Vagina (tissue), 2 donors: Measurements from ENCODE around the gene ERG. TPM values are rescaled to one million over a fixed set of nuclear protein-coding genes. Genes with fewer than 3 reads are reported as not detected.

ENCODE experiments used
- DNase-seq, 2 donors: peaks; one replicate each; pipeline ENCODE4 v3.0.0-alpha.2; 2017; ENCODE audit errors: extremely low spot score in 2 of 2
- H3K27ac ChIP-seq: fragments of 200-600 bp; sonication (generic); one replicate; pipeline ENCODE4 v1.5.1; 2019
- H3K27me3 ChIP-seq: fragments of 200-600 bp; sonication (generic); one replicate; pipeline ENCODE4 v1.5.1; 2019
- H3K36me3 ChIP-seq, 2 donors: fragments of 200-600 bp; sonication (generic); one replicate each; pipeline ENCODE4 v1.5.1; 2017 to 2019
- H3K4me1 ChIP-seq: fragments of 200-600 bp; sonication (generic); one replicate; pipeline ENCODE4 v1.5.1; 2019
- H3K4me3 ChIP-seq, 2 donors: fragments of 200-600 bp; sonication (generic); 1 replicate in 1 of 2; 2 replicates in 1 of 2; pipeline ENCODE4 v1.5.1; 2016 to 2019
- H3K9me3 ChIP-seq: fragments of 200-600 bp; sonication (generic); one replicate; pipeline ENCODE4 v1.5.1; 2019
- CTCF ChIP-seq, 3 experiments: fragments of 450-650 bp in 2 of 3; fragments of 200-600 bp in 1 of 3; sonication (generic) in 1 of 3; IDR thresholded peaks; one replicate each; pipeline ENCODE4 v1.5.1; 2017 to 2019; ENCODE audit warnings: antibody characterized with exemption in 3 of 3, mild to moderate bottlenecking in 2 of 3, moderate library complexity in 2 of 3
- POLR2A ChIP-seq, 2 donors: fragments of 450-650 bp; IDR thresholded peaks; one replicate each; pipeline ENCODE4 v1.6.1; 2017; ENCODE audit warnings: antibody characterized with exemption in 2 of 2, mild to moderate bottlenecking in 2 of 2, moderate library complexity in 2 of 2
- POLR2AphosphoS5 ChIP-seq, 2 donors: sonication (generic); formaldehyde crosslinking; IDR thresholded peaks; one replicate each; pipeline ENCODE4 v1.9.0; 2017; ENCODE audit warnings: antibody characterized with exemption in 2 of 2, mild to moderate bottlenecking in 2 of 2, low read depth in 1 of 2; ENCODE audit not compliant: insufficient read depth in 1 of 2
- intact Hi-C: fragments of 100-400 bp; cut with DNase I; formaldehyde crosslinking; loops from one replicate; pipeline ENCODE4 v1.15.1; 2023
- total RNA-seq: library from RNA; depleted of rRNA; stranded (reverse); fragments of >200 nt; gene quantifications from one replicate; pipeline ENCODE4 v1.2.3, GENCODE V29; 2016

Gene ERG
- total RNA-seq, 1 donor from 2014 or later = 20.9 TPM

GRCh38 chr21:38355353-38355752 is 142.9 kb downstream of the ERG start:
- peak in 1 of 2 donors; percentile 91 for DNase-seq
- TF ChIP-seq POLR2A (IDR thresholded peaks at IDR 0.05) (no peak), POLR2AphosphoS5 (IDR thresholded peaks at IDR 0.05; ENCODE audit: insufficient read depth in 1 of 2, low read depth in 1 of 2) (no peak)
- Histone ChIP-seq H3K27ac (no peak overlapping the region), H3K4me3 (no peak overlapping the region), H3K27me3 (no peaks in the 10 kb centered on the region), H3K4me1 (no peaks in the 10 kb centered on the region), H3K36me3 (no peaks in the 10 kb centered on the region), H3K9me3 (no peaks in the 10 kb centered on the region)
- intact Hi-C loops = loop anchor here (10.0 kb wide), 2 partner anchors 141 to 201 kb away; no protein-coding TSS in a partner anchor

GRCh38 chr21:38354746-38355145 is 143.5 kb downstream of the ERG start:
- DNase-seq = peak in 1 of 2 donors; percentile 19
- Histone ChIP-seq H3K27ac (no peak overlapping the region), H3K4me3 (no peak overlapping the region), H3K27me3 (no peaks in the 10 kb centered on the region), H3K9me3 (no peaks in the 10 kb centered on the region), H3K4me1 (no peaks in the 10 kb centered on the region), H3K36me3 (no peaks in the 10 kb centered on the region)
- intact Hi-C loops = loop anchor here (10.0 kb wide), 2 partner anchors 140 to 200 kb away; no protein-coding TSS in a partner anchor
- TF ChIP-seq POLR2AphosphoS5 (IDR thresholded peaks at IDR 0.05; ENCODE audit: insufficient read depth in 1 of 2, low read depth in 1 of 2) (no peak), CTCF (IDR thresholded peaks at IDR 0.05) (no peak), POLR2A (IDR thresholded peaks at IDR 0.05) (no peak)

GRCh38 chr21:38354231-38354630 is 144.0 kb downstream of the ERG start:
- no peaks in the 10 kb centered on the region for H3K27me3 ChIP-seq
- DNase-seq = peak; percentile 67 to 77
- no peaks in the 10 kb centered on the region for H3K4me1 ChIP-seq
- intact Hi-C loops = loop anchor here (10.0 kb wide), 2 partner anchors 139 to 199 kb away; no protein-coding TSS in a partner anchor
- H3K27ac ChIP-seq = no peak overlapping the region
- H3K9me3 ChIP-seq = no peaks in the 10 kb centered on the region
- no peak overlapping the region for H3K4me3 ChIP-seq
- H3K36me3 ChIP-seq = no peaks in the 10 kb centered on the region
- TF ChIP-seq POLR2A (IDR thresholded peaks at IDR 0.05) (no peak), CTCF (IDR thresholded peaks at IDR 0.05) (no peak), POLR2AphosphoS5 (IDR thresholded peaks at IDR 0.05; ENCODE audit: insufficient read depth in 1 of 2, low read depth in 1 of 2) (no peak)

- intact Hi-C loops = loop anchor here (10.0 kb wide), 2 partner anchors 138 to 198 kb away; no protein-coding TSS in a partner anchor
- Histone ChIP-seq H3K27me3 (no peaks in the 10 kb centered on the region), H3K27ac (no peak overlapping the region), H3K9me3 (no peaks in the 10 kb centered on the region), H3K4me1 (no peaks in the 10 kb centered on the region), H3K36me3 (no peaks in the 10 kb centered on the region), H3K4me3 (no peak overlapping the region)
- TF ChIP-seq CTCF (IDR thresholded peaks at IDR 0.05) (peak; percentile 26 to 43 (median 39)), POLR2A (IDR thresholded peaks at IDR 0.05) (no peak), POLR2AphosphoS5 (IDR thresholded peaks at IDR 0.05; ENCODE audit: insufficient read depth in 1 of 2, low read depth in 1 of 2) (no peak)
- DNase-seq = peak; percentile 58 to 82
These were observed 145.6 kb downstream of the ERG start for GRCh38 chr21:38352536-38353219.

- intact Hi-C loops = loop anchor here (10.0 kb wide), 2 partner anchors 137 to 197 kb away; no protein-coding TSS in a partner anchor
These were observed 146.2 kb downstream of the ERG start for GRCh38 chr21:38351961-38352521.

More at GRCh38 chr21:38351961-38352521, 146.2 kb downstream of the ERG start:
- Histone ChIP-seq H3K9me3 (no peaks in the 10 kb centered on the region), H3K4me1 (no peaks in the 10 kb centered on the region), H3K27ac (no peak overlapping the region), H3K27me3 (no peaks in the 10 kb centered on the region), H3K4me3 (no peak overlapping the region), H3K36me3 (no peaks in the 10 kb centered on the region)
- DNase-seq = peak; percentile 46 to 62
- TF ChIP-seq CTCF (IDR thresholded peaks at IDR 0.05) = no peak
- no peak for TF ChIP-seq POLR2AphosphoS5 (IDR thresholded peaks at IDR 0.05; ENCODE audit: insufficient read depth in 1 of 2, low read depth in 1 of 2)
- no peak for TF ChIP-seq POLR2A (IDR thresholded peaks at IDR 0.05)
